Ramos (cell line): ENCODE measurements around the gene ISCU.

Experiments
- in situ Hi-C: fragments of 300-500 bp; cut with MboI; formaldehyde crosslinking; loops from one replicate; pipeline ENCODE4 v1.14.3; 2022; ENCODE audit warnings: low sequenced_read_pairs; ENCODE audit not compliant: unreplicated experiment

Gene ISCU

DNA sequence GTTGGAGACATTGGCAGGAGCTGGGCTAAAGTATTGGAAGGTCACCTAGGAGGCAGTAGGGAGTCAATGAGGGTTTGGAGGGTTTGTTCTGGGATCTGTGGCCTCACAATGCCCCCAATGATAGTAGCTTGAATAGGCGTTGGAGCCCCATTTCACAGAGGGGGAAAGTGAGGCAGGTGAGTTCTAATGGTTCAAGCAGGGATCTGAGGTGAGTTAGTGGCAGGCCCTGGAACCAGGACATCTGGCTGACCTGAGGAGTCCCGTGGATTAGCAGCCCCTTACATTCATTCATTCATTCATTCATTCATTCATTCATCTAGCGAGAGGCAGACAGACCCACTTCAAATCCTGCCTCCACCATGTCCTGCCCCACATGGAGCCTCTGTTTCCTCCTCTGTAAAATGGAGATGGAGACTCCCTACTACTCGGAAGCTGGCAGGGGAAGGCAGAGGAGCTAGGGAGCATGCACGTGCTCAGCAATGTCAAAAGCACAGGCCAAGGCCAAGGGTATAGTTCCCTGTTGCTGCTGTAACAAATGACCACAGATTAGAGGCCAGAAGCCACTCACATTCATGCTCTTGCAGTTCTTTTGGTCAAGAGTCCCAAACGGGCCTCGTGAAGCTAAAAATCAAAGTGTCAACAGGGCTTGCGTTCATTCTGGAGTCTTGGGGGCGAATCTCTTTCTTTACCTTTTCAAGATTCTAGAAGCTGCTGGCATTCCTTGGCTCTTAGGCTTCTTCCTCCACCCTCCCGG lies 37.7 kb downstream of the ISCU start:
- in situ Hi-C loops: no loop called here

GRCh38 chr12:108600702-108601007 lies 38.3 kb downstream of the ISCU start:
- in situ Hi-C loops: no loop called here

GRCh38 chr12:108602209-108602705 lies 39.9 kb downstream of the ISCU start:
- in situ Hi-C loops: no loop called here

DNA sequence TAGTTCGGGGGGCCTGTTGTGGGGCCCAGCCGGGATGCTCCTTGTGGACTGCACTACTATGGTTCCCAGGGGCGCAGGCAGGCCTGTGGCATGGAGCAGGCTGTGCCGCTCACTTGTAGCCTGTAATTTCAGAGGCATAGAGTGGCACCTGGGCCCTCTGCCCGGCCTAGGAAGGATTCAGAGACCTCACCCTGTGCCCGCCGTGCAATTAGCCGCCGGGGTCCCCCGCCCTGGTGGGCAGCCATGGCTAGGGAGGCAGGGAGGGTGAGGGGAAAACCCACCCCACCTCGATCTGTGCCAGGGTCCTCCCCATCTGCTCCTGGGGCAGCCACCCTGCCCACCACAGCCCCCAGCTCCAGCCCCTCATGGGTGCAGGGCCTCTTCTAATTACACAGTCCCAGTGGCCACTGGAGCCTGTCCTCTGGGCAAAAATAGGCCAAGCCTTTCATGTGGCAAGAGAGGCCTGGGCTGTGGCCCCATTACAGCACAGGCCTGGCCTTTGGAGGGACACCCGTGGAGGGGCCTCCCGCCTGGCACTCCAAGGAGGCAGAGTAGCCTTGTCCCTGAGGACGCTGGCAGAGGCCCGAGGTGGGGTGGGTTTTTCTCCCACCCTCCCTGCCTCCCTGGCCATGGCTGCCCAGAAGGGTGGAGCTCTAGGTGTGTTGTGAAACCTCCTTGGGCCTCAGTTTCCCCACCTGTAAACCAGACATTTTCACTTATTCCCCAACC lies 40.7 kb downstream of the ISCU start:
- in situ Hi-C loops: no loop called here

DNA sequence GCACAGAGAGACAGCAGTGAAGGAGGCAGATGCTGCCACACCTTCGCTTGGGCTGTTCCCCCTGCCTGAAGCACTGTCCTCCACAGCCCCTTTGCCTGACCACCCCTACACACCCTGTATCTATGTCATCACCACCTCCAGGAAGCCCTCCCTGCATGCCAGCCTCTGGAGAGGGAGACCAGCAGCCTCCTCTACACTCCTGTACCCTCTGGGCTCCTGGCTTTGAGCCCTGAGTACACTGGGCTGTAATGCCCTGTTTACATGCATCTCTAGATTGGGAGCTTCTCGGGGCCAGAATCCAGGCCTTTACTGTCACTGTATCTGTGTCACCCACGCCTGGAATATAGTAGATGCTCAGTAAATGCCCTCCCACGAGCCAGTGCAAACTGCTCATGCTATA lies 41.3 kb downstream of the ISCU start:
- in situ Hi-C loops: no loop called here

DNA sequence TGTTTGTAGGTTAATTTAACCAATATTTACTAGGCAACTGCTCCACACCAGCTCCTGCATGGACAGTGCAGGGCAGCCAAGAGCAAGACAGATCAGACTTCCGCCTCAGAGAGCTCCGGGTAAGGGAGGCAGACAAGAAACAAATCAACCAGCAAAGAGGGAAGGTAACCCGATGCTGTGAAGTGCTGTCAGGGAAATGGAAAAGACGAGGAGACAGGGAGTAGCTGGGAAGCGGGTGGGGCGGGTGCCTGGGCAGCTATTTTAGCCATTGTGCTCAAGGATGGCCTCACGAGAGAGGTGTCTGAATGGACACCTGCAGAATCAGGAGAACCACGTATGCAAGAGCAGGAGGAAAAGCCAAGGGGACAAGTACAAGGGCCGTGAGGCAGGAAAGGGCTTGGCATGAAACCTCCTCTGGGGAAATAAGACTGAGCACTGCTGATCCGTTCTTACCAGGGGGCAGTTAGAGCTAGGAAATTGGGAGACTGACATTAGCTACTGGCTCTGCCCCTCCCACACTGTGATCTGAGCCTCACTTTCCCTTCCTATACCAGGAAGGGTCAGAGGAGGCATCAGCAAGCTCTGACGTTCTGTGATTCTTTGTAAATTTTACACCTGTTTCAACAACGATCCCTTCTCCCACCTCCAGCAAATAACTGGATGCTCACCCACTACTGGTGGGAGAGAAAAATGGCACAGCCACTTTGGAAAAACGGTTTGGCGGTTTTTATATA lies 42.0 kb downstream of the ISCU start:
- in situ Hi-C loops: no loop called here

GRCh38 chr12:108605000-108605689 lies 42.7 kb downstream of the ISCU start:
- in situ Hi-C loops: no loop called here

- in situ Hi-C loops: no loop called here
These were observed 43.5 kb downstream of the ISCU start for GRCh38 chr12:108605690-108606406.

- in situ Hi-C loops: no loop called here
These were observed 44.1 kb downstream of the ISCU start for GRCh38 chr12:108606492-108606891.

DNA sequence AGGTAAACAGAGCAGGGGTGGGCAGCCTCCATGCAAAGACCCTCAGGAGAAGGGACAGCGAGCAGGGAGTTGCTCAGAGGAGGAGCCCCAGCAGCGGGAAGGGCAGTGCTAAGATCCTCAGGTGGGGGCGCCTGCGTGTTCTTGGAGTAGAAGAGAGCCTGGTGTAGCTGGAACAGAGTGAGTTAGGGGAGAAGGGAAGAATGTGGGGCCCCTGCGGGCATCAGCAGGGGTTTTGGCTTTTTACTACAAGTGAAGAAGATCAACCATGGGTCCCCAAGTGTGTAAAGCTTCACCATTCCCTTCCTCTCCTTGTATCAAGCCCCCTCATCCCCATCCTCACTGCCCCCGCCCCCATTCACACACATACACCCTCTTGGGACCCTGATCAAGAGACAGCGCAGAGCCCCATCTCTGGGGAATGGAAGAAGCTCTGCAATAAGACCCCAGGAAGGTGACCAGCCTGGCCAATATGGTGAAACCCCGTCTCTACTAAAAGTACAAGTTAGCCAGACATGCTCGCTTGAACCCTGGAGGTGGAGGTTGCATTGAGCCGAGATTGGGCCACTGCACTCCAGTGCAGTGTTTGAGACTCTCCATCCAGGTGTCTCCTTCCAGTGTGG lies 45.7 kb downstream of the ISCU start:
- in situ Hi-C loops: no loop called here

DNA sequence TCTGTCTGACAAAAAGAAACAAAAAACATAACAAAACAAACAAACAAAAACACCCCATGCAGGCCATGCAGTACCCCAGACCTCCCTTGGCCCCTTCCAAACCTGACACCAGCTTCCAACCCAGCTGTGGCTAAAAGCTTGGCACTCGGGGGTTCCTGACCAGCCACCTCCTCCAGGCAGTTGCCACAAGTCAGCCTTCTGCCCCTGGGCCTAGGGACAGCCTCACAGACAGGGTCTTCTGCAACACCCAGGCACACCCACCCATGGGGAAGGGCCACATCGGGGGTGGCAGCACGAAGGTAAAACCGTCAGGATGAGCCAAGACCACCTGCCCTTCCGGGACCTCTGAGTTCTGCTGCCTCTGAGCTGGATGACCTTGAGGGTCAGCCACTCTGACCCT lies 46.2 kb downstream of the ISCU start:
- in situ Hi-C loops: no loop called here

GRCh38 chr12:108609537-108610335 lies 47.3 kb downstream of the ISCU start:
- in situ Hi-C loops: no loop called here

GRCh38 chr12:108610336-108610815 lies 48.0 kb downstream of the ISCU start:
- in situ Hi-C loops: no loop called here

DNA sequence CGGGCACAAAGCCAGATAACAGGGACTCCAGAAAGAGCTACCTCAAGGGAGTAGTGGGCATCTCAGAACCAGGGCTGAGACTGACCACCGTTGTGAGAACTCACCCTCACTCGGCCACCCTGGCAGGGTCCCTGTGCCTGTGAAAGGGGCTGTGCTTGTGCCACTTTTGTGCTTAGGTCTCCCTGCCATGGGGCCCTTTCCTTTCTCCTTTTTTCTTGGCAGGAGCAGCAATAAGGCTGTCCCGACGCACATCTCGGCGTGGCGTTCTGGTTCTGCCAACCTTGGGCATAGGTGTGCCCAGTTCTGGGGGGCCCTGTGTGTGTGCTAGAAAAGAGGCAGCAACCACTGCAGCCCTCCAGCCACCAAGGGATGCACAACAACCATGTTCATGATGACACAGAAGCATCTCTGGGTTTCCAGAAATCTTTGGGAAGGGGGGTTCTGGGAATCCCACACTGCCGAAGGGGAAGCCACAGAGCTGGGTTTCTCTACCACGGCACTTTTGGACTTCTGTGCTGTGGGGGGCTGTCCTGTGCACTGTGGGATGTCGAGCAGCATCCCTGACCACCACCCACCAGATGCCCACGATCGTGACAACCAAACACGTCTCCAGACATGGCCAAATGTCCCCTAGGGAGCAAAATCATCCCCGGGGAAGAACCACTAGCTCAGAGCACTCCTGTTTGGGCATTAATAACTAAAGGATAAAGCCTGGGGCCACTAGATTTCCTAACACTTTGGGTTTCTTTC lies 48.6 kb downstream of the ISCU start:
- in situ Hi-C loops: no loop called here

GRCh38 chr12:108611884-108612415 lies 49.6 kb downstream of the ISCU start:
- in situ Hi-C loops: no loop called here

DNA sequence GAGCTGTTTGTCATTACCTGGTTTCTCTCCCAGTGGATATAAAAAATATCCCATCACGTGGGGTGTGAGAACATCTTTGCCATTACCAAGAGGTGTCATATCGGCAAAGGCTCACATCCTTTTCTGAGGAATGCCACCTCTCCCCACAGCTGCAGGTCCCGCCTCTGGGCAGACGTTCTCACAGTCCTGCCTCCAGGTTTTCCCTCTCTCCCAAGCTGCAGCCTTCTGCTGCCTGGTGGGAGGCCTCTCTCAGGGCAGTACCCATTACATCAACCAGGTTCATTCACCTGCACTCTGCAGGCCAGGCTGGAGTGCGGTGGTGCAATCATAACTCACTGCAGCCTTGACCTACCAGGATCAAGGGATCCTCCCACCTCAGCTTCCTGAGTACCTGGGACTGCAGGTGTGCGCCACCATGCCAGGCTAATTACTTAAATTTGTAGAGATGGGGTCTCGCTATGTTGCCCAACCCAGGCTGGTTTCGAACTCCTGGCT lies 50.4 kb downstream of the ISCU start:
- in situ Hi-C loops: no loop called here

GRCh38 chr12:108613548-108613947 lies 51.2 kb downstream of the ISCU start:
- in situ Hi-C loops: no loop called here
